A673 (cell line): ENCODE measurements around the gene CYBA.

Experiments
- EZH2 ChIP-seq: fragments of 200-600 bp; sonication (generic); IDR thresholded peaks from 2 replicates; pipeline ENCODE4 v1.6.1; 2017; ENCODE audit warnings: borderline replicate concordance, low read depth, mild to moderate bottlenecking, mixed read lengths, antibody characterized with exemption, low read length; ENCODE audit not compliant: poor library complexity, severe bottlenecking
- TF ChIP-seq, protein P1 (sequence below): fragments of 300-800, 200-600 bp; sonication (generic); conservative IDR thresholded peaks from 2 replicates; pipeline ENCODE4 v1.5.1; 2017; ENCODE audit warnings: low read depth, mild to moderate bottlenecking, antibody characterized with exemption, low read length, moderate library complexity, mixed read lengths

DNA sequence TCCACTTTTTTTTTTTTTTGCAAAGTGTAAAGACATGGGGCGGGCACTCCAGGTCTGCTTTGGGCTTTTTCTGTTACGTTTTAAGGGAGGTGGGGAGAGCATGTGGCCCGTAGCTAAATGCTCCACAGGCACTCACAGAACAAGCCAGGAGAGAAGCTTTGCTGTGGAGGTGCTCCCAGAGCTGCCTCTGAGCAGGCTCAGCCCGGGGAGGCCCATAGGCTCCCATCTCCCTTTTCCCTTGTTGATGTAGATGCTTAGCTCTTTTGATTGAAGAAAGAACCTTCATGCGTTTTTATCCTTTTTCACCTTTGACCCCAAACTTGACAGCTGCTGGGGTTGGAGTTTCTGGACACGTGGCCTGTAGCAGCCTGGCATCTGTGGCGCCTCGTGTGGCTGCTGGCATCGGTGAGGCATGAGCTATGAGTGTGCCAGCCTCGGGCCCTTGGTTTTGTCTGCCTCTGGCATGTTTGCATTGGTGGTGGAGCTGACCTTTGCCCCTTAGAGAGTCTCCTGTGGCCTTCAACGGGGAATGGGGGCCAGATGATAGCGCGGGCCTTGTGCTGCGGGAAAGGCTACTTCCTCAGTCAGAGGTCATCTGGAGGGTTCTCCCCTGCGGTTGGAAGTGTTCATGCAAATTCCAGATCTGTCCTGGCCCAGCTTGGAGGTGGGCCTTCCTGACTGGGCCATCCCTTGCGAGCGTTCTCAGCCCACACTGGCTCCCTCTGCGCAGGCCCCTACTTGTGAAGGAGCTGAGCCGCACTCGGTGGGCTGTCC lies 32.5 kb downstream of the CYBA start:
- TF ChIP-seq, protein P1, sequence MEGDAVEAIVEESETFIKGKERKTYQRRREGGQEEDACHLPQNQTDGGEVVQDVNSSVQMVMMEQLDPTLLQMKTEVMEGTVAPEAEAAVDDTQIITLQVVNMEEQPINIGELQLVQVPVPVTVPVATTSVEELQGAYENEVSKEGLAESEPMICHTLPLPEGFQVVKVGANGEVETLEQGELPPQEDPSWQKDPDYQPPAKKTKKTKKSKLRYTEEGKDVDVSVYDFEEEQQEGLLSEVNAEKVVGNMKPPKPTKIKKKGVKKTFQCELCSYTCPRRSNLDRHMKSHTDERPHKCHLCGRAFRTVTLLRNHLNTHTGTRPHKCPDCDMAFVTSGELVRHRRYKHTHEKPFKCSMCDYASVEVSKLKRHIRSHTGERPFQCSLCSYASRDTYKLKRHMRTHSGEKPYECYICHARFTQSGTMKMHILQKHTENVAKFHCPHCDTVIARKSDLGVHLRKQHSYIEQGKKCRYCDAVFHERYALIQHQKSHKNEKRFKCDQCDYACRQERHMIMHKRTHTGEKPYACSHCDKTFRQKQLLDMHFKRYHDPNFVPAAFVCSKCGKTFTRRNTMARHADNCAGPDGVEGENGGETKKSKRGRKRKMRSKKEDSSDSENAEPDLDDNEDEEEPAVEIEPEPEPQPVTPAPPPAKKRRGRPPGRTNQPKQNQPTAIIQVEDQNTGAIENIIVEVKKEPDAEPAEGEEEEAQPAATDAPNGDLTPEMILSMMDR: no peak
- TF ChIP-seq EZH2: no peak
